Lower lobe of right lung (tissue), 2 donors: ENCODE results near the gene ZNF563. TPM values are rescaled to one million over a fixed set of nuclear protein-coding genes. Genes with fewer than 3 reads are reported as not detected.

Experiments
- ATAC-seq, 2 donors: fragments of 200-7000 bp; cut with Tn5 transposase; one replicate each; pipeline ENCODE4 v1.9.1; 2020 to 2022; ENCODE audit warnings: mild to moderate bottlenecking in 2 of 2, moderate library complexity in 2 of 2
- DNase-seq: peaks from one replicate; pipeline ENCODE4 v3.0.0-alpha.2; 2020
- H3K27ac ChIP-seq: fragments of 200-600 bp; one replicate; pipeline ENCODE4 v1.8.0; 2022
- H3K27me3 ChIP-seq: fragments of 200-600 bp; one replicate; pipeline ENCODE4 v1.8.0; 2022; ENCODE audit warnings: low read depth
- H3K36me3 ChIP-seq: fragments of 200-600 bp; one replicate; pipeline ENCODE4 v1.8.0; 2022; ENCODE audit warnings: mild to moderate bottlenecking
- H3K4me1 ChIP-seq: fragments of 200-600 bp; one replicate; pipeline ENCODE4 v1.8.0; 2022
- H3K4me3 ChIP-seq: fragments of 200-600 bp; one replicate; pipeline ENCODE4 v1.8.0; 2022; ENCODE audit warnings: mild to moderate bottlenecking
- H3K9me3 ChIP-seq: fragments of 200-600 bp; one replicate; pipeline ENCODE4 v1.8.0; 2022
- intact Hi-C: fragments of 100-400 bp; cut with DNase I; formaldehyde crosslinking; loops from one replicate; pipeline ENCODE4 v1.11.0; 2022
- total RNA-seq: library from RNA; stranded (reverse); fragmentation: NEBNext Ultra II Directional; extraction: Animal tissue kit (Norgen Biotek cat#: 25700); gene quantifications from one replicate; pipeline ENCODE4 v1.2.1, GENCODE V29; 2021
- TF ChIP-seq, protein P1 (sequence below): fragments of 200-600 bp; IDR thresholded peaks from one replicate; pipeline ENCODE4 v1.8.0; 2022; ENCODE audit warnings: antibody characterized with exemption, mild to moderate bottlenecking
- donor health status: DM: no; HTN: yes; CAD: no; lungs with severe emphysema.

ZNF563 gene
- total RNA-seq, 1 donor from 2014 or later: 2.3 TPM

DNA sequence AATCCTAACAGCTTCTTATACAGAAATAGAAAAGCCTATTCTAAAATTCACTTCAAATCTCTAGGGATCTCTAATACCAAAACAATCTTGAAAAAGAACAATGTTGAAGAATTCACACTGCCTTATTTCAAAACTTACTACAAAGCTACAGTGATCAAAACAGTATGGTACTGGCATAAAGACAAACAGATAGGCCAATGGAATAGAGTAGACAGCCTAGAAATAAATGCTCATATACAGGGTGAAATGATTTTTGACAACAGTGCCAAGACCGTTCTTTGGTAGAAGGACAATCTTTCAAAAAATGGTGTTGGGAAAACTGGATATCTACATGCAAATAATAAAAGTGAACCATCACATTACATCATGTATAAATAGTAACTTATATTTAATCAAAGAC lies 11.8 kb upstream of the ZNF563 start:
- H3K27me3 ChIP-seq: no peaks in the 10 kb centered on the region
- no peak for ATAC-seq
- H3K36me3 ChIP-seq: peaks cover 3% of the 10 kb centered on the region
- no peaks in the 10 kb centered on the region for H3K4me1 ChIP-seq
- no peak for DNase-seq
- H3K4me3 ChIP-seq: no peak overlapping the region
- intact Hi-C loops: no loop called here
- no peak overlapping the region for H3K27ac ChIP-seq
- TF ChIP-seq, protein P1, sequence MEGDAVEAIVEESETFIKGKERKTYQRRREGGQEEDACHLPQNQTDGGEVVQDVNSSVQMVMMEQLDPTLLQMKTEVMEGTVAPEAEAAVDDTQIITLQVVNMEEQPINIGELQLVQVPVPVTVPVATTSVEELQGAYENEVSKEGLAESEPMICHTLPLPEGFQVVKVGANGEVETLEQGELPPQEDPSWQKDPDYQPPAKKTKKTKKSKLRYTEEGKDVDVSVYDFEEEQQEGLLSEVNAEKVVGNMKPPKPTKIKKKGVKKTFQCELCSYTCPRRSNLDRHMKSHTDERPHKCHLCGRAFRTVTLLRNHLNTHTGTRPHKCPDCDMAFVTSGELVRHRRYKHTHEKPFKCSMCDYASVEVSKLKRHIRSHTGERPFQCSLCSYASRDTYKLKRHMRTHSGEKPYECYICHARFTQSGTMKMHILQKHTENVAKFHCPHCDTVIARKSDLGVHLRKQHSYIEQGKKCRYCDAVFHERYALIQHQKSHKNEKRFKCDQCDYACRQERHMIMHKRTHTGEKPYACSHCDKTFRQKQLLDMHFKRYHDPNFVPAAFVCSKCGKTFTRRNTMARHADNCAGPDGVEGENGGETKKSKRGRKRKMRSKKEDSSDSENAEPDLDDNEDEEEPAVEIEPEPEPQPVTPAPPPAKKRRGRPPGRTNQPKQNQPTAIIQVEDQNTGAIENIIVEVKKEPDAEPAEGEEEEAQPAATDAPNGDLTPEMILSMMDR: no peak
- peaks cover 59% of the 10 kb centered on the region for H3K9me3 ChIP-seq

DNA sequence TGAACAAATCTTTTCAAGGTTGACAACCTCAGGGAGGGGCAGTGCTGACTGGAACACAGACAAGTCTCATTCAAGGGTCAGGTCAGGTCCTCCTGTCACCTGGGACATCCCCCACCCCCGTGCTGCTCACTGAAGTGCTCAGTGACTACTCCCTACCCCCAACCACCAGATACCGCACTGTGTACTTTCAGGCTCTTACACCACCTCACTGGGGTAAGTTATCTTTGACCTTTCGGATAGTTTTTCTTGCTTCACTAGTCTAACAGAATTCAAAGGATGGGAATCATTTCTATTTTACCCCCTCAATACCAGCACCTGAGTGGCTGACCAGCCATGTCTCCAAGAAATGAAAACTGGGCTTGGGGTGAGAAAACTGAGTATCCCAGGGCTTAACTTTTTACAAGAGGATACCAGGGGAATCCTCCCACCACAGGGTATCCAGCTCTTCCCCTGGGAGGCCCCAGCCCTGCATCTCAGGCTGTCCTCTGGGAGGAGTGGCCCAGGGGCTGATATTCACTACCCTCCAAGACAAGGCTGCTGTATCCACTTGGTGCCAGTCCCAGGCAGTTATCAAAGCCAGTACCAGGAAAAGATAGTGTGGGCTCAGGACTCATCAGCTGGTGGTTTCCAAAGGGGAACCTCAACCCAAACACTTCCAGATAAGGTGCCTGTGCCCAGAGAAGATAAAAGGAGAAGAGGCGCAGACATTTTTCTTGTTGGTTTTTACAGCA lies 2.1 kb downstream of the ZNF563 start:
- DNase-seq (no peak), ATAC-seq (no peak)

DNA sequence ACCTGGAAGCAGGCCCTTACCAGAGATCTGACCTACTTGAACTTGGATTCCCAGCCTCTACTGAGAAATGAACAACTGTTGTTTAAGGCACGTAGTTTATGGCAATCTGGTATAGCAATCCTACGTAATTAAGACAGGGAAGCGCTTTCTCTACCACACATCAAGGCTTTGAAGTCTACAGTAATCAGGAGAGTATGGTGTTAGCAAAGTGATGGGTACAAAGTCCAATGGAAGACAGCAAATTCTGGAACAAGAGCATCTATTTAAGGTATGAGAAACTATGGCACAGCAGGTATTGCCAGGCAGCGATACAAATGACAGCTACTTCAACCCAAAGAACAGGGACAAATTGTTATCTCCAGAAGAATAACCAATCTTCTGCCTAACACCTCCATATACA lies 3.1 kb downstream of the ZNF563 start:
- TF ChIP-seq, protein P1: no peak

More for the DNA sequence above, 2.1 kb downstream of the ZNF563 start:
- no peaks in the 10 kb centered on the region for H3K36me3 ChIP-seq
- intact Hi-C loops: no loop called here
- H3K9me3 ChIP-seq: no peaks in the 10 kb centered on the region
- peaks cover 16% of the 10 kb centered on the region for H3K4me1 ChIP-seq
- H3K27ac ChIP-seq: no peak overlapping the region
- H3K4me3 ChIP-seq: no peak overlapping the region
- no peaks in the 10 kb centered on the region for H3K27me3 ChIP-seq
- TF ChIP-seq, protein P1: no peak

DNA sequence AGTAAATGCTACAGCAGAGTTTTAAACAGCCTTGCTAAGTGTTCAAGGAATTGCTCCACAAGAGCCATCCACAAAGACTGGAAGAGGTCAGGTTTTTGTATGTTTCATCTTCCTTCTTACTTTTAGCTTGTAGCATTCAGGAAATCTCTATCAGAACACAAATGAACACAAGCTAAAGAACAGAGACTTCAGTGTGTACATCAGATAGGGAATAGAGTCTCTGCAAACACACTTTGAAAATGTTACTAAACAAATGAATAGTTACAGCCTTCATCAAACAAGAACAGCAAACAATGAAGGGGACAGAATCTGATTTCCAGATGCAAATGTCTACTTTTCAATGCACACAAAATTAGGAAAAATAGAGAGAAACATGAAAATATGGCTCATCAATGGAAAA lies 7.7 kb downstream of the ZNF563 start:
- Histone ChIP-seq H3K36me3 (peaks cover 17% of the 10 kb centered on the region), H3K9me3 (no peaks in the 10 kb centered on the region), H3K4me3 (no peak overlapping the region), H3K4me1 (no peaks in the 10 kb centered on the region), H3K27me3 (no peaks in the 10 kb centered on the region), H3K27ac (no peak overlapping the region)
- intact Hi-C loops: no loop called here
- TF ChIP-seq, protein P1: no peak
- DNase-seq (no peak), ATAC-seq (no peak)

More for the DNA sequence above, 3.1 kb downstream of the ZNF563 start:
- Histone ChIP-seq H3K36me3 (no peaks in the 10 kb centered on the region), H3K4me1 (peaks cover 16% of the 10 kb centered on the region), H3K4me3 (no peak overlapping the region), H3K27me3 (no peaks in the 10 kb centered on the region), H3K27ac (no peak overlapping the region), H3K9me3 (no peaks in the 10 kb centered on the region)
- DNase-seq (no peak), ATAC-seq (no peak)
- intact Hi-C loops: no loop called here

DNA sequence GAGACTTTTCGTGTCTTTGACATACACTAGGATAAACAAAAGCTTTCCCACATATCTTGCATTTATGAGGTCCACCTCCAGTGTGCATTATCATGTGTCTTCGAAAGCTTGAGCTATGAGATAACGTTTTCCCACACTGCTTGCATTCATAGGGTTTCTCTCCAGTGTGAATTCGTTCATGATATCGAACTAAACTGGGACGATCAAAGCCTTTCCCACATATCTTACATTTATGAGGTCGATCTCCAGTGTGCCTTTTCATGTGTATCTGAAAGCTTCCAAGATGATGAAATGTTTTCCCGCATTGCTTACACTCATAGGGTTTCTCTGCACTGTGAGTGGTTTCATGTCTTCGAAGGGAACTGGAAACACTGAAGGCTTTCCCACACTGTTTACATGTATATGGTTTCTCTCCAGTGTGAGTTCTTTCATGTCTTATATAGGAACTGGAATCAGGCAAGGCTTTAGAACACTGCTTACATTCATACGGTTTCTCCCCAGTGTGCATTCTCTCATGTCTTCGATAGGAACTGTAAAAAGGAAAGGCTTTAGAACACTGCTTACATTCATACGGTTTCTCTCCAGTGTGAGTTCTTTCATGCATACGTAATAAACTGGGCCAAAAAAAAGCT lies 14.5 kb downstream of the ZNF563 start:
- H3K4me1 ChIP-seq: no peaks in the 10 kb centered on the region
- no peak for DNase-seq
- H3K4me3 ChIP-seq: no peak overlapping the region
- TF ChIP-seq, protein P1: no peak
- intact Hi-C loops: no loop called here
- ATAC-seq: no peak
- H3K9me3 ChIP-seq: peaks cover 21% of the 10 kb centered on the region
- no peak overlapping the region for H3K27ac ChIP-seq
- H3K27me3 ChIP-seq: no peaks in the 10 kb centered on the region
- peaks cover 42% of the 10 kb centered on the region for H3K36me3 ChIP-seq
